NCI-H1048 (cell line): ENCODE results near the gene SHC3.

Experiments
- DNase-seq: peaks from one replicate; lab custom pipeline; 2025; lab: John Stamatoyannopoulos, UW

Gene SHC3

DNA sequence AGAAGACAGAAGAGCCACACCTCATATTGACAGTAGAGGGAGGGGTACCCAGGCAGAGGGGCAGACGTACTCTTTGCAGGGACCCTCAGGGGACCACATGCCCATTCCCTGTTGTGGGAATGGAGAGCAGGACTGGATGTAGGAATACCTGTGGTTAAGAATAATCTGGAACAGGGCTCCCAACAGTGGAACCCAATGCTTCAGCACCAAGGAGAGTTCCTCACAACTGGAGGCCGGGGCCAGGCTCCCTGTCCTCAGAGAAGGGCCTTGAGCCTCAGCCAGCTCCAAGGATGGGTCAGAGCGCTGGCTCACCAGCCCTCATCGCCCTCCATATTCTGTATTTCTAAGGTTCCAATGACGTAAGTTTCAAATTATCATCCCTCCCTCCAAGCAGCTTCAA is 7.4 kb upstream of the SHC3 start:
- no peak for DNase-seq

DNA sequence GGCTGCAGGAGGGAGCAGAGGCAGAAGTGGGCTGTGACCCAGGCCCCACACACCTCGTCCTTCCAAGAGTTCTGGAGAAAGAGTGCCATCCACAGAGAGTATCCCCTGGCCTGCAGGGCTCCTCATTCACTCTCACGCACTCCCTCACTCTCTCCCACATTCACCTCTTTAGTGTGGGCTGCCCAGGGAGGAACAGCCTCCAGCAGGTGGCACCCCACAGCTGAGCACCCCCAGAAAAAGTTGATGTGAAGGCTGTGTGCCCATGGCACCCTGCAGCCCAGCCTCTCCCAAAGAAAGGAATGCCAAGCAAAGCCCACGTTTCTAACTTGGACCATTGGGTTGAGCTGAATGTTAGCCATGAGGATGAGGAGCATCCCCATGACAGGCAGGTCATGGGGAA is 4.5 kb upstream of the SHC3 start:
- DNase-seq = no peak

DNA sequence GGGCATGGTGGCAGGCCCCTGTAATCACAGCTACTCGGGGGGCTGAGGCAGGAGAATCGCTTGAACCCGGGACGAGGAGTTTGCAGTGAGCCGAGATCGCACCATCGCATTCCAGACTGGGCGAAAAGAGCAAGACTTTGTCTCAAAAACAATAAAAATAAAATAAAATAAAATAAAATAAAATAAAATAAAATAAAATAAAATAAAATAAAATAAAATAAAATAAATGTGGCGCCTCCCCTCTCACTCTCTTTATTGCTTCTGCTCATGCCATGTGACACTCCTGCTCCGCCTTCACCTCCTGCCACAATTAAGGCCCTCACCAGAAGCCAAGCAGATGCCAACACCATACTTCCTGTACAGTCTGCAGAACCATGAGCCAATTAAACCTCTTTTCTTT is 3.8 kb upstream of the SHC3 start:
- DNase-seq = no peak

DNA sequence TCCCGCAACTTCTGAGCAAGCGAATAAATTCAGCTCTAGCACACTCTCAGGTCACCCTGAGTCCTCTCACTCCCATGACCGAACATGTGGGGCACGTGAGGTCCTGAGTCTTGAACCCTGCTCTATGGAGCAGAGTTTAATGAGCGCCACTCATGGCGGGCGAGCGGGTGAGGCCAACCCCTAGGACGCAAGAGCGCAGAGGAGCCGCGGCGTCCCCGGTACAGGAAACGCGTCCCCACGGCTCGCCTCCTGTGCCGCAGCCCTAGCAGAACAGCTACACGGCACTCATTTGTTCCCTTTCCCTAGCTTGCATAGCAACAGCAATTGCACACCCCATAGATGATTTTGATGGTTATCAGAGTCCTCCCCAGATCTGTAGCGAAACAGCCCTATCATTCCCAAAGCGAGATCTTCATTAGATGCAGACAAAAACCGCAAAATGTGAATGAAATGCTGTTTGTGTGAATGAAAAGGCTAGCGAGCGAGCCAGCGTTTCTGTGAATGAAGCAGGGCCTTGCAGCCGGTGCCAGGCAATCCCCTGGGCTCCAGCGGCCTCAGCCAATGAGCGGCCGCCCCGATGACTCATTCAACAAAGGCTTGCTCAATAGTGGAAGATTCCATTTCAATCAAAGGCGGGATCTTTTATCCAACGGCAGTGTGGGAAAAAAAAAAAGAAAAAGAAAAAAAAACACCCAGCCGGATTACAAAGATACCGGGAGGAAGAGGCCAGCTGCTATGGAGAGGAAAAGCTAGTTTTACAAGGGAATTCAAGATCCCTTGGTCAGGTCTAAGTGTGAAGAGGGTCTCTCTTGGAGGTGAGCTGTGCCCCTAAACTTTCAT is 1.5 kb upstream of the SHC3 start:
- peak; percentile 80 for DNase-seq

DNA sequence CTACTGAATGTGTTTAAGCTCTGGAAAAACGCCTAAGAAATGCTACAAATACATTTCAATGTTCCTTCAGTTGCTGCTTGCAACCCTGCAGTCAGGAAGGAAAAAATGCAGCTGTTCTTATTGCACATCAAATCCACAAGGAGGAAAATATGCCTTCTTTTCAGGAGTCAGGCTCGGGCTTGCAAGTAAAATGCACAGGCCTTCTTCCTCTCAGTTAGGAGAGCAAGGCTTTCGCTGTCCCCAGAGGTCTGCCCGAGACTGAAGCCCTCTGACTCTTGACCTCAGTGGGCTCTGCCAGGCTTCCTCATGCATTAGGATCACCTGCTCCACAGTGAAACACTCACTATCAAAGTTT is 899 bp upstream of the SHC3 start:
- DNase-seq = no peak

DNA sequence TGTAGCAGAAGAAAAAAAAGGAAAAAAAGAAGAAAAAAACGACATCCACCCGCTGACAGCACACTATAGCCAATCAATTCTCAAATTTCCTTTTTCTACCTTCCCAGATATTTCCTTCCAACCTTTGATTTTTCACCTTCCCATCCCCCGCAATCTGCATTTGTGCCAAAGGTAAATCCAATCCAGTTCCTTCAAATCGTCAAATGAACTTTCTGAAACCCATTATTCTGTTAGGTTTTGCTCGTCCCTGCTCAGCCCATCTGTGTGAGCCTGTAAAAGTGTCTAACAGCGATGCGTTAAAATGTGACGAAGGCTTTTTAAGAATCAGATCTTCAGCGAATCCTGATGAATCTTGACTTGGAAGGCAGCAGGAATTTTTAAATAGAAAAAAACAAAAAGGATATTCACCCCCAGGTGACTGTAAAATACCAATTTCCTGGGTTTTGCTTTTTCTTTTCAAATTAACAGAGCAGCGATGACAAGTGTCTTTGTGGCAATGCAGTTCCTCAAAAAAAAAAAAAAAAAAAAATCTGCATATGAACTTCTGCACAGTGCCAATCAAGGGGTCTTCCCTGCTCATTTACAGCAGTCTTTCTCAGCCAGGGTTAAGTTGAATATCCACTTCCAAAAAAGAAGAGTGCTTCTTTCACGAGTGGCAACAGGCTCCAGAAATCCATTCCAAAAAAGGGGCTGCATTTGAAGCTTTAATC is 367 bp upstream of the SHC3 start:
- no peak for DNase-seq

DNA sequence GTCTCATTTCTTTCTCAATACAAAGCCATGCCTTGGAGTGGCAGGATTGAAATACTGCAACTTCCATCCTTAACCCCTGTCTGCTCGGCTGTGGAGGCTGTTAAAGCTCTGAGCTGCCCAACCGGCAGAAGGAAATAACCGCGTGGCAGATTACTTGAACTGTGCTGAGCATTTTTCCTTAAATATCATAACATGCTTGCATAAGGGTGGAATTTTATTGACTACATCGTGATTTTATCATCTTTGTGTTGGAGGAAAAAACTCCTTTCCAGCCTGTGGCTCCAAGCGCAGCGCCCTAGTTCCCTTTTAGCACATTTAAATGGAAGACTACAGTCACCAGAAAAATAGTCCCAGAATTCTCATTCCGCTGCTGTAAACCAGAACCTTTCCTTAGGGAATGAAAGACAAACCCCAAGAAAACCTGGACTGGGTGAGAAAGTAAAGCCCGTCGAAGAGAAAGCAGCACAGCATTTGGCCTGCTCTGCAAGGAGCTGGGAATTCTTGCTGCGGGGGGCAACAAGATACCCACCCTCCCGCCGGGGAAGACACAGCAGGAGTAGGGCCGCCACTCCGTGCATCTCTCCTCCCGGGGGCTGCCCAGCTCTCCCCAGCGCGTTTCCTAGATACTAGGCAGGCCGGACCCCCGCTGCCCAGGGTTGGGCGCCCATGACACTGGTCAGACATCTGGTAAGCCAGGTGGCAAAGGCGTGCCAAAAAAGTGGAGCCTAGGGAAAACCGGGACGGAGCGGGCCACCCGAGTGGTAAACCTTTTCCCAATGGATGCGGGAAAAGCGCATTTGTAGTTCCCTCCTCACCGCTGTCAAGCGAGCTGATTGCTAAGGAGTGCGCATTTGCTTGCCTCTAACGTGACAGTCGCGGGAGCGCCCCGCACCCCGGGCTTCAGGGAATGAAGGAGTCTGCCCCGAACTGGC is 1.3 kb downstream of the SHC3 start:
- no peak for DNase-seq

DNA sequence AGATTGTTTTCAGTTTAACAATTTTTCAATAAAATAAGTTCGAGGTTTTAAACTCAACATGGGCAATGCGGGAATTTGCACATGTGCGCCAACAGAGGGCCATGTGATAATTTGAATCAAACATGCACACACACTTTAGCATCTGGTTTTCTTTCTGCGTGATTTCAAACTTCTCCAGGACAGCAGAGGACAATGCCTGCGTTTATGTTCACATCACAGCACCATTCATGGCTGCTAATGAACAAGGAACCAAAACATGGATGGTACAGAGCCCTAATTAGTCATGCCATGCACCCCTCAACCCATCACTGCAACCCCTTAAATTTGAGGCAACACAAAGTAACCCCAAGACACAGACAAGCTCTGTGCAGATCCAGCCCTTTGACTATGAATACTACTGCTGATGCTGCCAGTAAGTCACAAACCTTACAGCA is 2.8 kb downstream of the SHC3 start:
- DNase-seq = no peak

DNA sequence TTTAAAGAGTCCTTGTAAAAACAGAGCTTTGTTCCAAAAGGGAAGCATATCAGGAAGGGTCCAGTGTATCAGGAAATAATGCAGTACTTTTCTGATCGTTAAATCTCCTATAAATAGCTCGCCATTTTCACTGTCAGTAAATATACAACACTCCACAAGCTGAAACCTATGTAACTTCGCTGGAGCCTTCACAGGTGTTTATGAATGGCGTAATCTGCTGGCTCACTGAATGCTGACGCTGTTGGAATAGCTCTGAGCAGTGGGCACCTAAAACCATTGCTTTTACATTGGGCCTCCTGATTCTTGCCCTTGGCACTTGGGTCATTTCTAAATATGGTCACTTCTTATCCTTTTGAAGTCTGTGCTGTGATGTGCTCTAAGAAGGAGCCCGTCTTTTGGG is 4.3 kb downstream of the SHC3 start:
- DNase-seq = no peak

DNA sequence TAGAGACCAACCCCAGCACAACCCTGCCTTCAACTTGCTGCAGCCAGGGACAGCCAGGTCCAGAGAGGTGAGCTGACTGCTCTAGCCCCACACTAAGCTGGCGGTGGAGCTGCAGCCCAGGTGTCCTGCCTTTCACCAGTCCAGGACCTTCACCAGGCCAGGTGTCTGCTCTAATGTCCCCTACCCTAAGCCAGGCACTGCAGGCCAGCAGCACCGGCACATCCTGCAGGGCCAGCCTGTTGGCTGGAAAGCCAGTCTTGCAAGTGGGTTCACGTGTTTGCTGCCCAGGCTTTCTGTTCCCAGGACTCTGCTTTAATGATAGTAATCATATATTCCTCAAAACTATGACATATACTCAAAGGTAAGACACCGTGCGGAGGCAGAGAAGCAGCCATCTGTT is 5.5 kb downstream of the SHC3 start:
- DNase-seq = no peak

DNA sequence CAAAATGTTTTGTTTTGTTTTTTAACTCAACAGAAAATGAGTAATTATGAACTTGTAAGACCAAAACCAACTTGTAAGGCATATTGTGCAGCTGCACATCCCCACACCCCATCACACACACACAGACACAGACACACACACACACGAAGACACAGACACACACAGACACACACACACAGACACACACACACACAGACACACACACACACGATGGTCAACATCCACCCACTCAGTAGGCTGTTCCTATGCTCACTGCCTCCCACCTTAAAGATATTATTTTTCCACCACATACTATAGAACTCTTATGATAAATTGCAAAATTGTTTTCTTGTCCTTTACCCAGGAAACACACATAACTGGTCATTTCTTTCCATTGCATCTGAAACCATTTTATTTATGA is 6.2 kb downstream of the SHC3 start:
- DNase-seq = no peak

DNA sequence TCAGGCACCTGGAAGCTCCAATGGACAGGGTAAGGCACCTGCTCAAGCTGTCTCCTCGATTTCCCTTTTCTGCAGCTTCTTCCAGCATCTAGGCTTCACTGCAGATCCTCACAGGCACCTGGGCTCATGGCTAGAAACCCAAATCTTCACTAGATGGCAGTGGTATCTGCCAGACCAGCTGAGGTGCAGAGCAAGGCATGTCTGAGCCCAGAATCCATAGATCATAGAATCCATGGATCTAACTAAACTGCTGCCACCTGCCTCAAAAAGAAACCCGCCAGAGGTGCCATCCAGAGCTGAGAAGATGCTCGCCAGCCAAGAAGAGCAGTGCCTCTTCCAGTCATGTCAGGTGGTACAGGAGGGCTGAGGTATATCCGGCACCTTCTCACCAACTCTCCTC is 6.9 kb downstream of the SHC3 start:
- DNase-seq = no peak

DNA sequence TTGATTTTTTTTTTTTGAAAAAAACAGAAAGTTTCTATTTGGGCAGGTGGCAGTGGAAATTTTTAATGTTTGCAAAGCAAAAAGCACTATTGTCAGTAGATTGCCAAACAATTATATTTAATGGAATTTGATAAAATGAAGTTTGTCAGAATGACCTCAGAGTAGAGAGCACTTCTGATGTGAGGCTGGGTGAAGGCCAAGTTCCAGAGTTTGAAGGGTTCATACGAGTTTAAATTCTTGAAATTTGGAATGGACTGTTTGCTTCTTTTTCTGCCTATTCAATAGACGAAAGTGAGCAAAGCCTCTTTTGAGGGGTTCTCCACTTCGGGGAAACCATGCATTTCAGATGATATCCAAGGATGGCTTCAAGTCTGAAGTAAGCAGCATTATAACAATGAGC is 7.4 kb downstream of the SHC3 start:
- DNase-seq = no peak

DNA sequence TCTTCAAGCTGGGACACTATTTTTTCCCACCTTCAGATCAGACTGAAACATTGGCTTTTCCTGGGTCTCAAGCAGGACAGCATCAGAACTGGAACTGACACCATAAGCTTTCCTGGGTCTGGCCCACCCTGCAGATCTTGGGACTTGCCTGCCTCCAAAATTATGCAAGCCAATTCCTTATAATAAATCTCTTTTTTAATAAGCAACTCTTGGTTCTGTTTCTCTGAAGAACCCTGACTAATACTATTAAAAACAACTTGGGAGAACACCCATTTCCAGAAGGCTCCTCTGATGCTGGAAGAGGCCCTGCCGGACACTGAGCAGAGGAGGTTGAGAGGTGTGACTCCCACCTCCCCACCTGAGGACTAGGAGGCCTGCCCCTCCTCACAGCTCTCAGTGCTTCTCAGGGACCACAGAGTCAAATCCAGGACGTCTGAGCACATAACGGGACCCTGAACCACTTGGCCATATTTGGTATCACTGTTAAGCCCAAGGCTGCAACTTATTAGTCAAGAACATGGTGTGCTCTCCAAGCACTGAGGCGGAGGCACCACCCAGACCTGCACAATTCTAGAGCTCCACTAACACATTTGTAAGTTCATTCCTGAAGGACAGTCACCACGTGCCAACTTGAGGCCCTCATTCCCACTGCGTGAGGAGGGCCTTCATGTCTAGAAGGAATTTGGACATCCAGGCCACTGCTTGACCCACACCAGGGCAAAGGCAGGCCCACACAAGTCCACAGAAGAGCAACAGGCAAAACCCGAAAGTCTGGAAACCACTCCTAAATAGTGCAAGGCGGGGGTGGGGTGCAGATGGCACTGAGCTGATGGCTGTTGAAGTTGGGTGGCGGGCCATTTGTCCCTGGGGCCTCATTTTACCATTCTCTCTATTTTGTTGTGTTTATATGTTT is 9.5 kb downstream of the SHC3 start:
- no peak for DNase-seq

DNA sequence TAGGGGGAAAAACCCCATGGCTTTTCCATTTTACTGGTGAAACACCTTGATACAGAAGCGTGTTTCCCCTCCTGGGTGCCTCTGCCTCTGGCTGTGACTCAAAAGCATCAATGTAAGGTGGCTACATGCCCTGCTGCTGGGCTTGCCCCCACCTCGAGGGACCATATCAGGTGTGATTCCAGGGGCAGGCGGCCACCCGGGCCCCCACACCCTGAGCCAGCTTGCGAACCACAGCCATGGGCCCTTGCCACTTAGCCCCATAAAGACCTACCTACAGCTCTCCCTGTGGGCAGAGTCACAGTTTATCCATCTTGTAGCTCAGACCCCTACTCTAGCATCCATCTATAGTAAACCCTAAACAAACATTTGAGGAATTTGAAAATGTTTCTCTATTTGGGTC is 10.8 kb downstream of the SHC3 start:
- DNase-seq = no peak

DNA sequence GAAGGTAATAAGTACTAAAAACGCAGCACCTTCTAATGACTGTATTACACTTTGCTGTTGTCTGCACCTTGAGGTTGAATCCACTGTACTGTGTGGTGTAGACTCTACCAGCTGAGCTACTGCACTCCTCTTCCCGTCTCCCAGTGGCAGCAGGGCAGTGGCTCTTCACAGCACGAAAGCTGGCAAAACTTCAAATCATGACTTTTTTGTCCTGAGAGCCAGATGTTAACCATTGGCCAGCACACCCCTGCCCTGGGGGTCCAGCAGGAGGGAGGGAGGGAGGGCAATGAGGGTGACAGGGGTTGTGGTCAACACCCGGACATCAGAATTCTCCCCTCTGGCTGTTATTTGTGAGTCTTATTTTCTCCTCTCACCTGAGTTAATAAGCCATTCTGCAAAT is 11.8 kb downstream of the SHC3 start:
- DNase-seq = no peak

DNA sequence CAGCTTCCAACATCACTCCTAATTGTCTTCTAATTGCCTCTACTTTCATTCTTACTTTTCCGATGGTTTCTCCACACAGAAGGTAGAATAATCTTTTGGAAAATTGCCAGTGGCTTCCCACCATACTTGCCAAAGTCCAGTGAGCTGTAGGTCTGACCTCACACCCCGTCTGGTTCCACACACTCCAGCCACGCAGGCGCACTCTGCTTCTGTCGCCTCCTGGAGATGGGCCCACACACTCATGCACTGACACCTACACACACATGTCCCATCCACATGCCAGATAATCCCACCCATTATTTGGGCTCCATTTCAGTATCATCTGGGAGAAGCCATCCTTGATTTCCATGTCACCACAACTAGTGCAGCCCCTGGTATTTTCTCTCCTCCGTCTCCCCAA is 12.7 kb downstream of the SHC3 start:
- DNase-seq = no peak

DNA sequence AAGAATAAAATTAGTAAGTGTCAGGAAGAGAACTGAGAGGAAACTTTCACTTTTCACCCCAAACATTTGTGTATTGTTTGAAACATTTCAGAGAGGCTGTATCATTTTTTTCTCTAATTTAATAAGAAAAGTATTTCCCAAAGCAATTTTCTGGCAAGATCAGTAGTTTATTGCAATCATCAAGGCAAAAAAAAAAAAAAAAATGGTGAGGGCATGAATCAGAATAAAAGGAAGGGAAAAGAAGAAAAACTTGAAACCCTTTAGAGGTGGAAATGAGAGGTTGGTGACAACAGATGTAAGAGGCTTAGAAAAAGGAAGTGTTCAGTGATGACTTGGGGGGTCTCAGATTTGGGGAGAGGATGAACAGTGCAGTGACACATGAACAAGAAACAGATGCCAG is 13.3 kb downstream of the SHC3 start:
- DNase-seq = no peak

DNA sequence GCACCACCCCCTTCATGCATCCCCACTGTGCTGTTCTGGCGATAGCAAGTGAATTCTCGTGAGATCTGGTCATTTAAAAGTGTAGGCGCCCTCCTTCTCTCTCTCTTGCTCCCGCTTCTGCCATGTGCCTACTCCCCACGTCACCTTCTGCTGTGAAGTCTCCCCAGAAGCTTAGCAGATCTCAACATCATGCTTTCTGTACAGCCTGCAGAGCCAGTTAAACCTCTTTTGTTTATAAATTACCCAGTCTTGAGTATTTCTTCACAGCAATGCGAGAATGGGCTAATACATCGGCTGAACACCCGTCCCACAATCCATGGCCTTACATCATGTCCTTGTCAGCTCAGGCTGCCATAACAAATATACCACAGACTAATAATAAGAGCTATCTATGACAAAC is 17.4 kb downstream of the SHC3 start:
- DNase-seq = no peak

DNA sequence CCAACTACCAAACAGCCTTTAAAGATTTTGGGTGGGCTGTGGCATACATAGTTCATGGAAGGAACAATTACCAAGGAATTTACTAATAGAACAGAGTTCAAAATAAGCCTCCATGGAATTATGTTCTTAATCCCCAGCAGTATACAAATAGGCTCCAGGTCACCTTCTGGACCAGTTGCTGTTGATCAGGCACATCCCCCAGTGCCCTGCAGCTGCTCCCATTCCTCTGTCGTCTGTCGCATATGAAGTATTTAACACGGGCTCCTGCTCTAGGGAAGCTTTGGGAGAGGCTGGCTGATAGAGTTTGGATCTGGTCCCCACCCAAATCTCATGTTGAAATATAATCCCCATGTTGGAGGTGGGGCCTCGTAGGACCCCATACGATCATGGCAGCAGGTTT is 17.8 kb downstream of the SHC3 start:
- no peak for DNase-seq

DNA sequence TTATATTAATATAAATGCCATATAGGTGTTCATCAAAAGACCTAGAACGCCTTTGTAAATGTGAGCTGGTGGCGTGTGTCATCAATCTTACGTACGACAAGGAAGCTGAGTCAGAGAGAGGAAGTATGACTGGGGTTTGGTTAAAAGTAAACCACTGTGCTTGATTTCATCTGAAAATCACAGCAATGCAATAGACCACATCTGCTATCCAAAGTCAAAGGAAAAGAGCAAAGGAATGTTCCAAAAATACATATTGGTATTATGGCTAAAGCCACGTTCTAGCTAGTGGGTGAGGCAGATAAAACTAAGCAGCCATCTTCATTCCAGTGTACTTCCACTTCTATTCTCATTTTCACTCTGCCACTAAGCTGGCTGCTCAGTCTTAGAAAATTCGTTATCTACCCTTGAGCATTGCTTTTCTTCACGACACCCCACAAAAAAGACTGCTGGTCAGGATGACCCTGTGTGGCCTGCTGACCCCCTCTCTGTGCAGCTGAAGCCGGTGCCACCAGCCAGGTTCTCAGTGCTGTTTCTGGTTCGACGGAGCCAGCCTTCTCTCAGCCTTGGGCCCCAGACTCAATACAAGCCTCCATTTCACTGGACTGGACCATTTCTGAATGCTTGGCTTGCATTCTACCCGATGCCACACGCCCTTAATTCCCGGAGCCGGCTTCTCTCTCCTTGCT is 23.8 kb downstream of the SHC3 start:
- DNase-seq = no peak
